ENCODE data around the gene SLFN11.

SLFN11 gene

GRCh38 chr17:35387496-35387895, 14.1 kb upstream of the SLFN11 start:
- no peaks in the 10 kb centered on the region for H4K20me1 ChIP-seq (ENCODE audit: low read depth, low read length)
- no peaks in the 10 kb centered on the region for H3K79me2 ChIP-seq (ENCODE audit: insufficient read depth, low read length)
- H3K4me2 ChIP-seq (ENCODE audit: low read depth, low read length, poor library complexity, severe bottlenecking): no peak overlapping the region
- no peaks in the 10 kb centered on the region for H3K9me2 ChIP-seq (replicated peaks; ENCODE audit: insufficient read depth, low read length)
- no peak overlapping the region for H3K9ac ChIP-seq (ENCODE audit: low read length)
- TF ChIP-seq, protein P1, sequence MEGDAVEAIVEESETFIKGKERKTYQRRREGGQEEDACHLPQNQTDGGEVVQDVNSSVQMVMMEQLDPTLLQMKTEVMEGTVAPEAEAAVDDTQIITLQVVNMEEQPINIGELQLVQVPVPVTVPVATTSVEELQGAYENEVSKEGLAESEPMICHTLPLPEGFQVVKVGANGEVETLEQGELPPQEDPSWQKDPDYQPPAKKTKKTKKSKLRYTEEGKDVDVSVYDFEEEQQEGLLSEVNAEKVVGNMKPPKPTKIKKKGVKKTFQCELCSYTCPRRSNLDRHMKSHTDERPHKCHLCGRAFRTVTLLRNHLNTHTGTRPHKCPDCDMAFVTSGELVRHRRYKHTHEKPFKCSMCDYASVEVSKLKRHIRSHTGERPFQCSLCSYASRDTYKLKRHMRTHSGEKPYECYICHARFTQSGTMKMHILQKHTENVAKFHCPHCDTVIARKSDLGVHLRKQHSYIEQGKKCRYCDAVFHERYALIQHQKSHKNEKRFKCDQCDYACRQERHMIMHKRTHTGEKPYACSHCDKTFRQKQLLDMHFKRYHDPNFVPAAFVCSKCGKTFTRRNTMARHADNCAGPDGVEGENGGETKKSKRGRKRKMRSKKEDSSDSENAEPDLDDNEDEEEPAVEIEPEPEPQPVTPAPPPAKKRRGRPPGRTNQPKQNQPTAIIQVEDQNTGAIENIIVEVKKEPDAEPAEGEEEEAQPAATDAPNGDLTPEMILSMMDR (IDR thresholded peaks at IDR 0.05; ENCODE audit: insufficient read depth, low read length, poor library complexity, severe bottlenecking): no peak
- no peak for TF ChIP-seq EZH2phosphoT487 (conservative IDR thresholded peaks at IDR 0.05; ENCODE audit: low read length)
- no peak overlapping the region for H3K4me3 ChIP-seq (ENCODE audit: insufficient read depth, low read length, poor library complexity, severe bottlenecking)
- no peaks in the 10 kb centered on the region for H3K9me3 ChIP-seq (ENCODE audit: insufficient read depth, low read length)
- H3F3A ChIP-seq (ENCODE audit: insufficient read depth): no peaks in the 10 kb centered on the region
- no peak overlapping the region for H2AFZ ChIP-seq (ENCODE audit: low read depth, low read length, severe bottlenecking)
- H3K36me3 ChIP-seq (ENCODE audit: low read length): no peaks in the 10 kb centered on the region
- H3K27me3 ChIP-seq (ENCODE audit: low read length): no peaks in the 10 kb centered on the region
- no peak overlapping the region for H3K27ac ChIP-seq (ENCODE audit: low read depth, low read length)

GRCh38 chr17:35377706-35378105, 4.3 kb upstream of the SLFN11 start:
- no peak overlapping the region for H3K4me3 ChIP-seq (ENCODE audit: insufficient read depth, low read length, poor library complexity, severe bottlenecking)
- H3K9me3 ChIP-seq (ENCODE audit: insufficient read depth, low read length): no peaks in the 10 kb centered on the region
- H3K4me2 ChIP-seq (ENCODE audit: low read depth, low read length, poor library complexity, severe bottlenecking): no peak overlapping the region
- no peak overlapping the region for H3K27ac ChIP-seq (ENCODE audit: low read depth, low read length)
- H3K27me3 ChIP-seq (ENCODE audit: low read length): 0 out of 2 replicates have a peak, but pooled peaks cover 3% of the 10 kb centered on the region
- H3K9me2 ChIP-seq (replicated peaks; ENCODE audit: insufficient read depth, low read length): no peaks in the 10 kb centered on the region
- no peak overlapping the region for H3K9ac ChIP-seq (ENCODE audit: low read length)
- no peaks in the 10 kb centered on the region for H3F3A ChIP-seq (ENCODE audit: insufficient read depth)
- TF ChIP-seq EZH2phosphoT487 (conservative IDR thresholded peaks at IDR 0.05; ENCODE audit: low read length): no peak
- TF ChIP-seq, protein P1 (IDR thresholded peaks at IDR 0.05; ENCODE audit: insufficient read depth, low read length, poor library complexity, severe bottlenecking): no peak
- no peaks in the 10 kb centered on the region for H4K20me1 ChIP-seq (ENCODE audit: low read depth, low read length)
- H3K36me3 ChIP-seq (ENCODE audit: low read length): no peaks in the 10 kb centered on the region
- no peak overlapping the region for H2AFZ ChIP-seq (ENCODE audit: low read depth, low read length, severe bottlenecking)
- no peaks in the 10 kb centered on the region for H3K79me2 ChIP-seq (ENCODE audit: insufficient read depth, low read length)

GRCh38 chr17:35377068-35377467, 3.6 kb upstream of the SLFN11 start:
- H3K4me2 ChIP-seq (ENCODE audit: low read depth, low read length, poor library complexity, severe bottlenecking): no peak overlapping the region
- no peaks in the 10 kb centered on the region for H3K9me3 ChIP-seq (ENCODE audit: insufficient read depth, low read length)
- no peaks in the 10 kb centered on the region for H3K79me2 ChIP-seq (ENCODE audit: insufficient read depth, low read length)
- H3K9me2 ChIP-seq (replicated peaks; ENCODE audit: insufficient read depth, low read length): no peaks in the 10 kb centered on the region
- no peak overlapping the region for H2AFZ ChIP-seq (ENCODE audit: low read depth, low read length, severe bottlenecking)
- no peak overlapping the region for H3K9ac ChIP-seq (ENCODE audit: low read length)
- 0 out of 2 replicates have a peak, but pooled peaks cover 3% of the 10 kb centered on the region for H3K27me3 ChIP-seq (ENCODE audit: low read length)
- H3K27ac ChIP-seq (ENCODE audit: low read depth, low read length): no peak overlapping the region
- no peaks in the 10 kb centered on the region for H3K36me3 ChIP-seq (ENCODE audit: low read length)
- H4K20me1 ChIP-seq (ENCODE audit: low read depth, low read length): no peaks in the 10 kb centered on the region
- H3K4me3 ChIP-seq (ENCODE audit: insufficient read depth, low read length, poor library complexity, severe bottlenecking): no peak overlapping the region
- no peaks in the 10 kb centered on the region for H3F3A ChIP-seq (ENCODE audit: insufficient read depth)
- no peak for TF ChIP-seq EZH2phosphoT487 (conservative IDR thresholded peaks at IDR 0.05; ENCODE audit: low read length)
- TF ChIP-seq, protein P1 (IDR thresholded peaks at IDR 0.05; ENCODE audit: insufficient read depth, low read length, poor library complexity, severe bottlenecking): no peak
